Hematopoietic multipotent progenitor cell treated with erythropoietin and hydrocortisone succinate and interleukin-3 and kit ligand, for 6 days (in vitro differentiated cells): ENCODE measurements around the gene COQ10A.
A peak's percentile ranks its signal among the peaks of the same experiment; 100 is the strongest.

Experiments used
- DNase-seq: peaks from one replicate; pipeline ENCODE4 v3.0.0-alpha.2; 2015

The COQ10A gene

GRCh38 chr12:56266693-56267442 is at the start of gene COQ10A:
TSS of gene COQ10A (plus strand) at chr12:56266942. CDS start at chr12:56267119, 177 bp downstream.
- peak; percentile 95 for DNase-seq

GRCh38 chr12:56219840-56220239 is 46.9 kb upstream of the COQ10A start:
- no peak for DNase-seq

- DNase-seq, result peak; percentile 85
Observed at GRCh38 chr12:56220611-56221231, 46.0 kb upstream of the COQ10A start.

GRCh38 chr12:56221232-56221756 is 45.4 kb upstream of the COQ10A start:
- peak; percentile 58 for DNase-seq

- peak; percentile 99 for DNase-seq
Observed at GRCh38 chr12:56221757-56222530, 44.8 kb upstream of the COQ10A start, which contains the start of gene RNF41. TSS of gene RNF41 (minus strand) at chr12:56221922. CDS start at chr12:56214047, 7,875 bp downstream.

- DNase-seq, result peak; percentile 61
Observed at GRCh38 chr12:56222531-56222895, 44.2 kb upstream of the COQ10A start.

- peak; percentile 27 for DNase-seq
Observed at GRCh38 chr12:56223571-56224101, 43.1 kb upstream of the COQ10A start.

- DNase-seq, result peak; percentile 99
Observed at GRCh38 chr12:56224102-56224701, 42.5 kb upstream of the COQ10A start, which contains the start of gene NABP2. TSS of gene NABP2 (plus strand) at chr12:56224342. CDS start at chr12:56224857, 515 bp downstream.

- peak; percentile 42 for DNase-seq
Observed at GRCh38 chr12:56224954-56225353, 41.8 kb upstream of the COQ10A start.

GRCh38 chr12:56229082-56229481 is 37.7 kb upstream of the COQ10A start:
- DNase-seq, result no peak

GRCh38 chr12:56229916-56230431 is 36.8 kb upstream of the COQ10A start, which contains the start of gene SLC39A5:
TSS of gene SLC39A5 (plus strand) at chr12:56230051. CDS start at chr12:56231275, 1,224 bp downstream.
- DNase-seq, result no peak

- no peak for DNase-seq
Observed at GRCh38 chr12:56230432-56231183, 36.1 kb upstream of the COQ10A start.

- DNase-seq, result no peak
Observed at GRCh38 chr12:56231184-56231582, 35.6 kb upstream of the COQ10A start.

GRCh38 chr12:56234746-56235436 is 31.9 kb upstream of the COQ10A start:
- no peak for DNase-seq

GRCh38 chr12:56236091-56236490 is 30.7 kb upstream of the COQ10A start:
- DNase-seq, result no peak

GRCh38 chr12:56236985-56237384 is 29.8 kb upstream of the COQ10A start:
- no peak for DNase-seq

GRCh38 chr12:56237552-56237951 is 29.2 kb upstream of the COQ10A start:
- no peak for DNase-seq

- DNase-seq, result peak; percentile 55
Observed at GRCh38 chr12:56241424-56242303, 25.1 kb upstream of the COQ10A start.

GRCh38 chr12:56242986-56243385 is 23.8 kb upstream of the COQ10A start:
- DNase-seq, result no peak

GRCh38 chr12:56243731-56244181 is 23.0 kb upstream of the COQ10A start:
- peak; percentile 97 for DNase-seq
